Mucosa of descending colon (tissue), 3 donors: ENCODE results near the gene MYO6. TPM values are rescaled to one million over a fixed set of nuclear protein-coding genes. Genes with fewer than 3 reads are reported as not detected.

ENCODE experiments used
- ATAC-seq: fragments of 200-7000 bp; cut with Tn5 transposase; one replicate; pipeline ENCODE4 v1.9.1; 2020; ENCODE audit warnings: mild to moderate bottlenecking, moderate library complexity
- DNase-seq, 3 donors: peaks; one replicate each; pipeline ENCODE4 v3.0.0-alpha.2; 2020
- H3K36me3 ChIP-seq: fragments of 200-600 bp; one replicate; pipeline ENCODE4 v1.8.0; 2021; ENCODE audit warnings: low read depth, mild to moderate bottlenecking
- H3K4me1 ChIP-seq: fragments of 200-600 bp; one replicate; pipeline ENCODE4 v1.8.0; 2021; ENCODE audit warnings: low read depth, mild to moderate bottlenecking
- H3K4me3 ChIP-seq: fragments of 200-600 bp; one replicate; pipeline ENCODE4 v1.8.0; 2021; ENCODE audit warnings: mild to moderate bottlenecking
- H3K9me3 ChIP-seq: fragments of 200-600 bp; one replicate; pipeline ENCODE4 v1.8.0; 2021; ENCODE audit warnings: mild to moderate bottlenecking
- CTCF ChIP-seq: fragments of 200-600 bp; IDR thresholded peaks from one replicate; pipeline ENCODE4 v1.8.0; 2022; ENCODE audit warnings: antibody characterized with exemption, mild to moderate bottlenecking
- intact Hi-C, 2 donors: fragments of 100-400 bp; cut with DNase I in 1 of 2; cut with micrococcal nuclease in 1 of 2; formaldehyde crosslinking; loops; one replicate each; pipeline versions ENCODE4 v1.11.0 to v1.11.1; 2022; cut with DNase I, micrococcal nuclease
- total RNA-seq, 3 donors: library from RNA; stranded (reverse); fragmentation: NEBNext Ultra II Directional in 2 of 3; extraction: Animal tissue kit (Norgen Biotek cat#: 25700) in 2 of 3; gene quantifications; one replicate each; pipeline versions ENCODE4 v1.2.1 to v1.2.4, GENCODE V29; 2021 to 2023
- donor health status: DM: no; HTN: no; CAD: no; lungs with moderate emphysema.
- donor health status: DM: no; HTN: no; CAD: no.
- donor health status: DM: no; HTN: yes; CAD: no.

Gene MYO6
- total RNA-seq, 3 donors from 2014 or later = 37.6 to 69.2 (median 59.7) TPM

GRCh38 chr6:75968143-75968542, 219.1 kb downstream of the MYO6 start:
- Histone ChIP-seq H3K9me3 (no peaks in the 10 kb centered on the region), H3K4me3 (no peak overlapping the region), H3K36me3 (no peaks in the 10 kb centered on the region), H3K4me1 (no peaks in the 10 kb centered on the region)
- intact Hi-C loops = no loop called here
- ATAC-seq = no peak
- DNase-seq = no peak
- TF ChIP-seq CTCF = no peak

Other genes with a start within 250 kb of the MYO6 start
- 100 to 1,000 TPM in 1 of 3 donors, 10 to 100 TPM in 2; 72.2 to 117 (median 84.4) TPM for gene SENP6, start 147.4 kb upstream of the MYO6 start, total RNA-seq